GM12878 (cell line): ENCODE data around the gene CHST13. TPM values are rescaled to one million over a fixed set of nuclear protein-coding genes. Genes with fewer than 3 reads are reported as not detected.

ENCODE experiments used
- ATAC-seq: fragments of 200-7000 bp; cut with Tn5 transposase; 3 replicates; pipeline ENCODE4 v1.9.1; 2020; ENCODE audit warnings: mild to moderate bottlenecking, moderate library complexity
- BruUV-seq: library from RNA; stranded (reverse); fragments of 400-500 nt; replicated peaks from 2 replicates; lab custom pipeline; 2021; lab: Mats Ljungman, UMichigan
- CTCF ChIA-PET: fragments of 300-600 bp; sonication (Branson Sonifier 250); formaldehyde crosslinking; extraction: SDS; loops from one replicate; lab custom pipeline; 2021; ENCODE audit warnings: inconsistent platforms; lab: Yijun Ruan, JAX
- POLR2A ChIA-PET: fragments of 350-600 bp; formaldehyde crosslinking; extraction: SDS; loops from one replicate; lab custom pipeline; 2021; ENCODE audit warnings: inconsistent platforms; lab: Charles Lee
- RAD21 ChIA-PET: fragments of 300-600 bp; sonication (Branson Sonifier 250); formaldehyde crosslinking; loops from one replicate; lab custom pipeline; 2023; ENCODE audit warnings: antibody characterized with exemption; ENCODE audit not compliant: unreplicated experiment; lab: Charles Lee
- SMC1A ChIA-PET: fragments of 300-600 bp; sonication (Branson Sonifier 250); formaldehyde crosslinking; loops from one replicate; lab custom pipeline; 2023; ENCODE audit not compliant: unreplicated experiment, uncharacterized antibody; lab: Charles Lee
- DNase-seq: peaks from one replicate; pipeline ENCODE4 v3.0.0-alpha.2; 2011; ENCODE audit warnings: low read depth, low spot score
- FAIRE-seq: peaks from 3 replicates; lab custom pipeline; 2011; peaks lifted over from hg19 to GRCh38; lab: Jason Lieb, UNC
- H2AFZ ChIP-seq: 2 replicates; pipeline ENCODE4 v1.6.0; 2011; ENCODE audit warnings: low read depth, low read length, control low read depth; ENCODE audit not compliant: control insufficient read depth
- H3K27ac ChIP-seq: 2 replicates; pipeline ENCODE4 v1.5.1; 2011; ENCODE audit warnings: control low read depth; ENCODE audit not compliant: control insufficient read depth, insufficient read depth
- H3K27me3 ChIP-seq, 2 experiments: replicated peaks in 1 of 2; 2 replicates each; pipeline versions ENCODE4 v1.6.0 to v1.6.1; 2011; ENCODE audit warnings: low read length in 1 of 2; ENCODE audit not compliant: control insufficient read depth in 2 of 2, insufficient read depth in 2 of 2
- H3K36me3 ChIP-seq, 2 experiments: 2 replicates each; pipeline ENCODE4 v1.5.1; 2011; ENCODE audit warnings: low read length in 1 of 2; ENCODE audit not compliant: control insufficient read depth in 2 of 2, insufficient read depth in 2 of 2
- H3K4me1 ChIP-seq: 2 replicates; pipeline ENCODE4 v1.6.1; 2011; ENCODE audit warnings: mild to moderate bottlenecking, low read length, moderate library complexity, mixed read lengths; ENCODE audit not compliant: control insufficient read depth, insufficient read depth
- H3K4me2 ChIP-seq: 2 replicates; pipeline ENCODE4 v1.6.0; 2011; ENCODE audit warnings: control low read depth; ENCODE audit not compliant: control insufficient read depth, insufficient read depth
- H3K4me3 ChIP-seq: fragments of 200-600 bp; sonication (generic); 2 replicates; pipeline ENCODE4 v1.5.1; 2016
- H3K79me2 ChIP-seq: 2 replicates; pipeline ENCODE4 v1.6.0; 2011; ENCODE audit warnings: low read length; ENCODE audit not compliant: control insufficient read depth, insufficient read depth
- H3K9ac ChIP-seq: 2 replicates; pipeline ENCODE4 v1.8.0; 2011; ENCODE audit warnings: low read length, control low read depth, mixed read lengths; ENCODE audit not compliant: control insufficient read depth, insufficient read depth
- H3K9me3 ChIP-seq: replicated peaks from 3 replicates; pipeline ENCODE4 v1.5.1; 2011; ENCODE audit warnings: mild to moderate bottlenecking, low read length; ENCODE audit not compliant: control insufficient read depth, insufficient read depth
- H4K20me1 ChIP-seq: 2 replicates; pipeline ENCODE4 v1.6.0; 2011; ENCODE audit not compliant: control insufficient read depth, insufficient read depth
- EED ChIP-seq: sonication (generic); IDR thresholded peaks from 2 replicates; pipeline ENCODE4 v1.6.1; 2016; ENCODE audit warnings: antibody characterized with exemption, low read depth
- JUNB ChIP-seq: IDR thresholded peaks from 2 replicates; pipeline ENCODE4 v1.6.1; 2016; ENCODE audit warnings: antibody characterized with exemption, mild to moderate bottlenecking
- KDM1A ChIP-seq: fragments of 200-600 bp; sonication (generic); IDR thresholded peaks from 2 replicates; pipeline ENCODE4 v1.6.1; 2016; ENCODE audit warnings: borderline replicate concordance
- MYB ChIP-seq: fragments of 150-350 bp; IDR thresholded peaks from 2 replicates; pipeline ENCODE4 v1.6.1; 2014; ENCODE audit warnings: mild to moderate bottlenecking, low read depth, low read length, borderline replicate concordance
- SMAD1 ChIP-seq: fragments of 450-650 bp; IDR thresholded peaks from 2 replicates; pipeline ENCODE4 v1.6.1; 2018; ENCODE audit warnings: mild to moderate bottlenecking, low read depth; ENCODE audit not compliant: partially characterized antibody
- TBL1XR1 ChIP-seq: IDR thresholded peaks from 2 replicates; pipeline ENCODE4 v1.6.1; 2012; ENCODE audit warnings: low read depth, low read length, improper control_type of control experiment
- ZNF384 ChIP-seq: IDR thresholded peaks from 2 replicates; pipeline ENCODE4 v1.6.1; 2012; ENCODE audit warnings: low read depth, mild to moderate bottlenecking, low read length, improper control_type of control experiment, borderline replicate concordance
- WGBS: methylation state at CpG from one replicate; pipeline ENCODE4 v1.1.6; 2016; ENCODE audit warnings: low lambda C conversion rate; ENCODE audit not compliant: insufficient replicate concordance, insufficient coverage; ENCODE audit errors: missing lambda C conversion rate; 5-methylcytosine and 5-hydroxymethylcytosine counted together
- in situ Hi-C: fragments of 300-500 bp; cut with MboI; formaldehyde crosslinking; loops from 9 replicates; pipeline ENCODE4 v1.14.3; 2018; ENCODE audit warnings: mixed read lengths
- intact Hi-C: fragments of 100-400 bp; cut with micrococcal nuclease; formaldehyde crosslinking; loops from one replicate; pipeline ENCODE4 v1.14.2; 2022; ENCODE audit not compliant: unreplicated experiment
- polyA plus RNA-seq, 11 experiments: library from polyadenylated mRNA; depleted of rRNA in 4 of 11; unstranded in 6 of 11; stranded (reverse) in 5 of 11; fragments of >200 nt; fragmentation: Nextera tagmentation in 4 of 11; fragmentation: Illumina TruSeq in 1 of 11; extraction: Ambion mirVana in 4 of 11; extraction: Trizol in 1 of 11; gene quantifications; 1 replicate in 1 of 11; 2 replicates in 10 of 11; pipeline versions ENCODE4 v1.2.1 to v1.2.3, GENCODE V29; 2011 to 2016; ENCODE audit warnings: inconsistent platforms in 2 of 11, missing spikeins in 2 of 11, low read depth in 1 of 11
- total RNA-seq, 4 experiments: library from RNA; depleted of rRNA in 3 of 4; stranded (reverse); fragments of >200 nt in 3 of 4; fragmentation: Illumina TruSeq in 1 of 4; extraction: Trizol in 1 of 4; gene quantifications; 2 replicates each; pipeline versions ENCODE4 v1.2.1 to v1.2.3, GENCODE V29; 2013 to 2021
- TF ChIP-seq, protein P1 (sequence below): fragments of 450-650 bp; conservative IDR thresholded peaks from 2 replicates; pipeline ENCODE4 v1.6.1; 2017; ENCODE audit warnings: mild to moderate bottlenecking, moderate library complexity
- TF ChIP-seq, protein P2 (sequence below): fragments of 450-650 bp; IDR thresholded peaks from 2 replicates; pipeline ENCODE4 v1.6.1; 2017; ENCODE audit warnings: mild to moderate bottlenecking, moderate library complexity

Gene CHST13
- total and polyA plus RNA-seq, 10 of the 15 experiments (the other 5 are each of a cell fraction or from before 2014, with no cell fraction given): not detected

DNA sequence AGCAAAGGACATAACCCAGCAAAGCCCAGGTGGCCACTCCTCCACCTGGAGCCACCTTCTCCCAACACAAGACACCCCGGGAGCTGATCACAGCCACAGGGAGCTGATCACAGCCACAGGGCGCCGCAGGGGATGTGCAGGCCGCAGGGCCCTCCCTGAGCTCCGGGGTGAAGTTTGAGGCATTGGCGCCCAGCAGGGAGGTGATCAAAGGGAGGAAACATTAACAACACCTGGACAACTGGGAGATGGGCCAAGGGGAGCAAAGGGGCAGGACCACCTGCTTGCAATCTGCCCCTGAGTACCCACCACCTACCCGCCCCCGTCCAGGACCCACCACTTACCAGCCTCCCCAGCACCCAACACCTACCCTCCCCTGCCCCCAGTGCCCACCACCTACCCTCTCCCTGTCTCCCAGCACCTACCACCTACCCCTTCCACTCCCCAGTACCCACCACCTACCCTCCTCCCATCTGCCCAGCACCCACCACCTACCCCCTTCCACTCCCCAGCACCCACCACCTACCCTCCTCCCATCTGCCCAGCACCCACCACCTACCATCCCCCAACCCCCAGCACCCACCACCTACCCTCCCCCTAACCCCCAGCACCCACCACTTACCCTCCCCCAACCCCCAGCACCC, 8.8 kb upstream of the CHST13 start:
- Histone ChIP-seq H3K4me1 (no peaks in the 10 kb centered on the region), H3K4me2 (no peak overlapping the region), H3K27ac (no peak overlapping the region), H3K36me3 (no peaks in the 10 kb centered on the region), H4K20me1 (no peaks in the 10 kb centered on the region; the same call in 1 of the 2 replicates), H3K27me3 (no peaks in the 10 kb centered on the region; a peak in 1 of 4 replicates), H3K4me3 (no peak overlapping the region), H3K9me3 (no peaks in the 10 kb centered on the region), H3K79me2 (no peaks in the 10 kb centered on the region), H3K9ac (no peak overlapping the region)
- FAIRE-seq (no peak), DNase-seq (no peak), ATAC-seq (no peak)
- in situ Hi-C loops: no loop called here
- RAD21 ChIA-PET: no interaction called here
- SMC1A ChIA-PET: no interaction called here
- BruUV-seq: no TSS peak
- 38% methylated on average over 6 of the region's 8 CpGs for WGBS
- CTCF ChIA-PET: no interaction called here
- POLR2A ChIA-PET: no interaction called here
- TF ChIP-seq, protein P1, sequence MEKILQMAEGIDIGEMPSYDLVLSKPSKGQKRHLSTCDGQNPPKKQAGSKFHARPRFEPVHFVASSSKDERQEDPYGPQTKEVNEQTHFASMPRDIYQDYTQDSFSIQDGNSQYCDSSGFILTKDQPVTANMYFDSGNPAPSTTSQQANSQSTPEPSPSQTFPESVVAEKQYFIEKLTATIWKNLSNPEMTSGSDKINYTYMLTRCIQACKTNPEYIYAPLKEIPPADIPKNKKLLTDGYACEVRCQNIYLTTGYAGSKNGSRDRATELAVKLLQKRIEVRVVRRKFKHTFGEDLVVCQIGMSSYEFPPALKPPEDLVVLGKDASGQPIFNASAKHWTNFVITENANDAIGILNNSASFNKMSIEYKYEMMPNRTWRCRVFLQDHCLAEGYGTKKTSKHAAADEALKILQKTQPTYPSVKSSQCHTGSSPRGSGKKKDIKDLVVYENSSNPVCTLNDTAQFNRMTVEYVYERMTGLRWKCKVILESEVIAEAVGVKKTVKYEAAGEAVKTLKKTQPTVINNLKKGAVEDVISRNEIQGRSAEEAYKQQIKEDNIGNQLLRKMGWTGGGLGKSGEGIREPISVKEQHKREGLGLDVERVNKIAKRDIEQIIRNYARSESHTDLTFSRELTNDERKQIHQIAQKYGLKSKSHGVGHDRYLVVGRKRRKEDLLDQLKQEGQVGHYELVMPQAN: no peak
- TF ChIP-seq TBL1XR1: no peak
- TF ChIP-seq, all 136 proteins: peak for 0
- H2AFZ ChIP-seq: no peak overlapping the region
- intact Hi-C loops: no loop called here

DNA sequence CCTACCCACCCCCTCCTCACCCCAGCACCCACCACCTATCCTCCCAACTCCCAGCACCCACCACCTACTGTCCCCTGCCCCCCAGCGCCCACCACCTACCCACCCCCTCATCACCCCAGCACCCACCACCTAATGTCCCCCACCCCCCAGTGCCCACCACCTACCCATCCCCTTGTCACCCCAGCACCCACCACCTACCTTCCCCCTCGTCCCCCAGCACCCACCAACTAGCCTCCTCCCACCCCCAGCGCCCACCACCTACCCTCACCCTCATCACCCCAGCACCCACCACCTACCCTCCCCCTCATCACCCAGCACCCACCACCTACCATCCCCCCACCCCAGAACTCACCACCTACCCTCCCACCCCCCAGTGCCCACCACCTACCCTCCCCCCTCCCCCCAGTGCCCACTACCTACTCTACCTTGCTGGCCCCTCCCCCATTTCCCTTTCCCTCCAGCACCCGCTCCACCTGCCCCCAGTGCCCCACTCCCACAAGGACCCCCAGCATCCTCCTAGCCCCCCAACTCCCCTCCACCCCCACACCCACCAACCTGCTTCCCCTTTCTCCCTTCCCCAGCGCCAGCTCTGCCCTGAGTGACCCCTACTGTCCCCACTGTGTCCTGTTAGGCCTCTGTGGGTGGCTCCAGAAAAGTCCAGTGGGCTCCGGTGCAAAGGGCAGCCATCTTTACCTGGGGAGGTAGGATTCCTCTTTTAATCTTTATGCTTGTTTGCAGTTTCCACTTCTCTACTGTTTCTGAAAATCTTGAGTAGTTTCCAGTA, 7.6 kb upstream of the CHST13 start:
- ChIA-PET RAD21 (no interaction called here), SMC1A (no interaction called here), CTCF (no interaction called here), POLR2A (interaction anchor here (0.5 kb wide), 1 partner anchor 41 kb away, joined by 3 read pairs; the partner anchor contains the start of gene ZXDC)
- no peak overlapping the region for H3K4me3 ChIP-seq
- no peaks in the 10 kb centered on the region for H3K4me1 ChIP-seq
- no peaks in the 10 kb centered on the region for H3K79me2 ChIP-seq
- H3K27ac ChIP-seq: no peak overlapping the region
- WGBS: 8% methylated on average over 1 of the region's 6 CpGs
- no peaks in the 10 kb centered on the region; a peak in 1 of 4 replicates for H3K27me3 ChIP-seq
- H3K9ac ChIP-seq: no peak overlapping the region
- H3K9me3 ChIP-seq: no peaks in the 10 kb centered on the region
- no peak for FAIRE-seq
- no TSS peak for BruUV-seq
- in situ Hi-C loops (no loop called here), intact Hi-C loops (no loop called here)
- H3K4me2 ChIP-seq: no peak overlapping the region
- no peak for ATAC-seq
- DNase-seq: no peak
- no peaks in the 10 kb centered on the region; the same call in 1 of the 2 replicates for H4K20me1 ChIP-seq
- no peak overlapping the region for H2AFZ ChIP-seq
- no peaks in the 10 kb centered on the region for H3K36me3 ChIP-seq
- TF ChIP-seq ZNF384 (no peak), EED (no peak), JUNB (no peak), SMAD1 (no peak), MYB (no peak), KDM1A (no peak)
- TF ChIP-seq, protein P2, sequence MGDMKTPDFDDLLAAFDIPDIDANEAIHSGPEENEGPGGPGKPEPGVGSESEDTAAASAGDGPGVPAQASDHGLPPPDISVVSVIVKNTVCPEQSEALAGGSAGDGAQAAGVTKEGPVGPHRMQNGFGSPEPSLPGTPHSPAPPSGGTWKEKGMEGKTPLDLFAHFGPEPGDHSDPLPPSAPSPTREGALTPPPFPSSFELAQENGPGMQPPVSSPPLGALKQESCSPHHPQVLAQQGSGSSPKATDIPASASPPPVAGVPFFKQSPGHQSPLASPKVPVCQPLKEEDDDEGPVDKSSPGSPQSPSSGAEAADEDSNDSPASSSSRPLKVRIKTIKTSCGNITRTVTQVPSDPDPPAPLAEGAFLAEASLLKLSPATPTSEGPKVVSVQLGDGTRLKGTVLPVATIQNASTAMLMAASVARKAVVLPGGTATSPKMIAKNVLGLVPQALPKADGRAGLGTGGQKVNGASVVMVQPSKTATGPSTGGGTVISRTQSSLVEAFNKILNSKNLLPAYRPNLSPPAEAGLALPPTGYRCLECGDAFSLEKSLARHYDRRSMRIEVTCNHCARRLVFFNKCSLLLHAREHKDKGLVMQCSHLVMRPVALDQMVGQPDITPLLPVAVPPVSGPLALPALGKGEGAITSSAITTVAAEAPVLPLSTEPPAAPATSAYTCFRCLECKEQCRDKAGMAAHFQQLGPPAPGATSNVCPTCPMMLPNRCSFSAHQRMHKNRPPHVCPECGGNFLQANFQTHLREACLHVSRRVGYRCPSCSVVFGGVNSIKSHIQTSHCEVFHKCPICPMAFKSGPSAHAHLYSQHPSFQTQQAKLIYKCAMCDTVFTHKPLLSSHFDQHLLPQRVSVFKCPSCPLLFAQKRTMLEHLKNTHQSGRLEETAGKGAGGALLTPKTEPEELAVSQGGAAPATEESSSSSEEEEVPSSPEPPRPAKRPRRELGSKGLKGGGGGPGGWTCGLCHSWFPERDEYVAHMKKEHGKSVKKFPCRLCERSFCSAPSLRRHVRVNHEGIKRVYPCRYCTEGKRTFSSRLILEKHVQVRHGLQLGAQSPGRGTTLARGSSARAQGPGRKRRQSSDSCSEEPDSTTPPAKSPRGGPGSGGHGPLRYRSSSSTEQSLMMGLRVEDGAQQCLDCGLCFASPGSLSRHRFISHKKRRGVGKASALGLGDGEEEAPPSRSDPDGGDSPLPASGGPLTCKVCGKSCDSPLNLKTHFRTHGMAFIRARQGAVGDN: no peak
